HEK293T (cell line): ENCODE results near the gene L3MBTL4.

Experiments
- CTCF ChIA-PET: fragments of 350-600 bp; formaldehyde crosslinking; extraction: SDS; loops from one replicate; lab custom pipeline; 2021; ENCODE audit warnings: antibody characterized with exemption, inconsistent platforms; lab: Yijun Ruan, JAX
- POLR2A ChIA-PET: fragments of 350-600 bp; formaldehyde crosslinking; extraction: SDS; loops from one replicate; lab custom pipeline; 2020; ENCODE audit warnings: antibody characterized with exemption, inconsistent platforms; lab: Yijun Ruan, JAX
- DNase-seq: peaks from one replicate; pipeline ENCODE4 v3.0.0; 2012; ENCODE audit warnings: mixed read lengths; ENCODE audit errors: extremely low spot score
- ARNT ChIP-seq: fragments of 450-650 bp; IDR thresholded peaks from 2 replicates; pipeline ENCODE4 v1.6.1; 2017; ENCODE audit warnings: mild to moderate bottlenecking
- BHLHE40 ChIP-seq: fragments of 450-650 bp; IDR thresholded peaks from 2 replicates; pipeline ENCODE4 v1.6.1; 2016; ENCODE audit warnings: mild to moderate bottlenecking, moderate library complexity, borderline replicate concordance
- CTBP1 ChIP-seq: fragments of 450-650 bp; IDR thresholded peaks from 2 replicates; pipeline ENCODE4 v1.6.1; 2016; ENCODE audit warnings: borderline replicate concordance
- ELF4 ChIP-seq: fragments of 450-650 bp; IDR thresholded peaks from 2 replicates; pipeline ENCODE4 v1.6.1; 2017; ENCODE audit warnings: antibody characterized with exemption
- FOXA1 ChIP-seq: fragments of 450-650 bp; IDR thresholded peaks from 2 replicates; pipeline ENCODE4 v1.6.1; 2016; ENCODE audit warnings: mild to moderate bottlenecking
- FOXK2 ChIP-seq: fragments of 450-650 bp; IDR thresholded peaks from 2 replicates; pipeline ENCODE4 v1.6.1; 2016; ENCODE audit warnings: mild to moderate bottlenecking
- FOXM1 ChIP-seq: fragments of 450-650 bp; IDR thresholded peaks from 2 replicates; pipeline ENCODE4 v1.6.1; 2017; ENCODE audit warnings: mild to moderate bottlenecking, borderline replicate concordance
- HDGF ChIP-seq: fragments of 450-650 bp; IDR thresholded peaks from 2 replicates; pipeline ENCODE4 v1.6.1; 2017; ENCODE audit warnings: antibody characterized with exemption, borderline replicate concordance
- L3MBTL2 ChIP-seq: fragments of 450-650 bp; conservative IDR thresholded peaks from 2 replicates; pipeline ENCODE4 v1.6.1; 2016; ENCODE audit warnings: mild to moderate bottlenecking
- LEF1 ChIP-seq: fragments of 450-650 bp; IDR thresholded peaks from 2 replicates; pipeline ENCODE4 v1.6.1; 2017; ENCODE audit warnings: mild to moderate bottlenecking, borderline replicate concordance
- NFRKB ChIP-seq: fragments of 450-650 bp; IDR thresholded peaks from 2 replicates; pipeline ENCODE4 v1.6.1; 2016; ENCODE audit warnings: mild to moderate bottlenecking, moderate library complexity
- SP1 ChIP-seq: fragments of 450-650 bp; IDR thresholded peaks from 2 replicates; pipeline ENCODE4 v1.6.1; 2017
- SUZ12 ChIP-seq: fragments of 450-650 bp; IDR thresholded peaks from 2 replicates; pipeline ENCODE4 v1.6.1; 2016; ENCODE audit warnings: mild to moderate bottlenecking
- TARDBP ChIP-seq: fragments of 450-650 bp; IDR thresholded peaks from 2 replicates; pipeline ENCODE4 v1.6.1; 2016
- ZNF384 ChIP-seq: fragments of 450-650 bp; IDR thresholded peaks from 2 replicates; pipeline ENCODE4 v1.6.1; 2016
- TF ChIP-seq, protein P1 (sequence below): fragments of 450-650 bp; IDR thresholded peaks from 2 replicates; pipeline ENCODE4 v1.6.1; 2016

L3MBTL4 gene

DNA sequence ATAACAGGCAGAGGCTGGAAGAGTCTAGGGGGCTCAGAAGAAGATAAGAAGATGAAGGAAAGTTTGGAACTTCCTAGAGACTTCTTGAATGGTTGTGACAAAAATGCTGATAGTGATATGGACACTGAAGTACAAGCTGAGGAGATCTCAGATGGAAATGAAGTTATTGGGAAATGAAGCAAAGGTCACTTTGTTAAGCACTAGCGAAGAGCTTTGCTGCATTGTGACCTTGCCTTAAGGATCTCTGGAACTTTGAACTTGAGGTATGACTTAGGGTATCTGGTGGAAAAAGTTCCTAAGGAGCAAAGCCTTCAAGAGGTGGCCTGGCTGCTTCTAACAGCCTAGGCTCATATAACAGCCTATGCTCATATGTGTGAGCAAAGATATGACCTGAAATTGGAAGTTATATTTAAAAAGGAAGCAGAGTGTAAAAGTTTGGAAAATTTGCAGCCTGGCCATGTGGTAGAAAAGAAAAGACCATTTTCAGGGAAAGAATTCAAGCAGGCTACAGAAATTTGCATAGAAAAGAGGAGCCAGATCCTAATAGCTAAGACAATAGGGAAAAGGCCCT, 91.3 kb downstream of the L3MBTL4 start:
- POLR2A ChIA-PET = no interaction called here
- CTCF ChIA-PET = no interaction called here
- TF ChIP-seq FOXM1 (no peak), ELF4 (no peak), SP1 (no peak), NFRKB (no peak), LEF1 (no peak), SUZ12 (no peak), HDGF (no peak), L3MBTL2 (no peak), FOXK2 (no peak), BHLHE40 (no peak), ZNF384 (no peak)
- TF ChIP-seq, protein P1, sequence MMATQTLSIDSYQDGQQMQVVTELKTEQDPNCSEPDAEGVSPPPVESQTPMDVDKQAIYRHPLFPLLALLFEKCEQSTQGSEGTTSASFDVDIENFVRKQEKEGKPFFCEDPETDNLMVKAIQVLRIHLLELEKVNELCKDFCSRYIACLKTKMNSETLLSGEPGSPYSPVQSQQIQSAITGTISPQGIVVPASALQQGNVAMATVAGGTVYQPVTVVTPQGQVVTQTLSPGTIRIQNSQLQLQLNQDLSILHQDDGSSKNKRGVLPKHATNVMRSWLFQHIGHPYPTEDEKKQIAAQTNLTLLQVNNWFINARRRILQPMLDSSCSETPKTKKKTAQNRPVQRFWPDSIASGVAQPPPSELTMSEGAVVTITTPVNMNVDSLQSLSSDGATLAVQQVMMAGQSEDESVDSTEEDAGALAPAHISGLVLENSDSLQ = no peak
- no peak for DNase-seq

DNA sequence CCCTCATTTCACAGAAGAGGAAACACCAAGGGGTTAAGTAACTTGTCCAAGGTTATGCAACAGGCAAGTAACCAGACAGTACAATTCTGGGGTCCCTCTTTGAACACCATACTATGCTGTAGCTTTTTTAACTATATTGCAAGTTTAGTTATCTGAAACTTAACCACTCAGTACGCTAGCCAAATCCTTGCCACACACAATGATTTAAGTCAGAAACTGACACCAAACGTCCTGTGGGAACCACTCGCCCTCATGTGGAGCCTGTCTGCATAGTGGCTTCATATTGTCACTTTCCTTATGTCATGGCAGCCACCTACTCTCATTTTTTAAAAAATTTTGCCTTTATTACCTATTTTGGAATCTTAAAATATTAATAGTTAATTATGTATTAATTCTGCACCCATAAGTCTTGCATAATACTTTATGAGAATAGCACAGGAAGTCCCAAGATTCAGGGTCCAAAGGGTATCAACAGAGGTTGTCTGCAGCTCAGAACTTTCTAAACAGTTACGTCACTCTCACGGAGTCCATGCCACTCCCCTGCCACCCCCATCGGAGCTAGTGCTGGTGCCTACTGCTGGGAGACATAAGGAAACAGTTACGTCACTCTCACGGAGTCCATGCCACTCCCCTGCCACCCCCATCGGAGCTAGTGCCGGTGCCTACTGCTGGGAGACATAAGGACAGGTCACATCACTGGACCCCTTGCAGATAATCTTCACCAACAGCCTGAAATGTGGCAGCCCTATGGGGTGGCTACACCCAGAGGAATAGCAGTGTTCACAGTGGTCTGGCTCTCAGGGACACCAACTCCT, 99.0 kb downstream of the L3MBTL4 start:
- no peak for DNase-seq
- TF ChIP-seq L3MBTL2 = no peak
- no peak for TF ChIP-seq ZNF384
- no peak for TF ChIP-seq SP1
- no peak for TF ChIP-seq ARNT
- TF ChIP-seq BHLHE40 = no peak
- TF ChIP-seq FOXM1 = no peak
- TF ChIP-seq LEF1 = no peak
- TF ChIP-seq HDGF = no peak
- TF ChIP-seq FOXA1 = no peak
- TF ChIP-seq CTBP1 = no peak
- no peak for TF ChIP-seq NFRKB
- TF ChIP-seq, protein P1 = no peak
- TF ChIP-seq FOXK2 = no peak
- no peak for TF ChIP-seq ELF4
- TF ChIP-seq TARDBP = no peak
- no peak for TF ChIP-seq SUZ12
- ChIA-PET POLR2A (no interaction called here), CTCF (no interaction called here)

DNA sequence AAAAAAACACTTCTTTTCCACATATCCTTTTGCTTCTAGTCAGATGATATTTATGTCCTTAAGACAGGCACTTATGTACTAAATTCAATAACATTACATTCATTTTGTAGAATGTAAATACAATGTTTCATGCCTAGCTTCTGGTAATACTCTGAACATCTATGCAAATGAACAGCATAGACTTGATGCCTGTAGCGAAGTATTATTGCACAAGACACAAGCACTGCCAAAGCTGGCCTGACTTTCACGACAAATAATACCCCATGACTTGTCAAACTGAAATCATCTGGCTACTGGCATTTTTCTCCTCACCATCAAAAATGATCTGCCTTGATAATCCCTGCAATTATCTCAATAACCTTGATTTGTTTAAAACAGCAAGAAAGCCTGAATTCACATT, 101.3 kb downstream of the L3MBTL4 start:
- TF ChIP-seq L3MBTL2 (no peak), ELF4 (no peak), ARNT (no peak), NFRKB (no peak), ZNF384 (no peak), CTBP1 (no peak), FOXK2 (no peak), FOXA1 (no peak), SP1 (no peak), HDGF (no peak), BHLHE40 (no peak), TARDBP (no peak), SUZ12 (no peak), LEF1 (no peak), FOXM1 (no peak)
- TF ChIP-seq, protein P1 = no peak
- DNase-seq = no peak
- ChIA-PET CTCF (no interaction called here), POLR2A (no interaction called here)

DNA sequence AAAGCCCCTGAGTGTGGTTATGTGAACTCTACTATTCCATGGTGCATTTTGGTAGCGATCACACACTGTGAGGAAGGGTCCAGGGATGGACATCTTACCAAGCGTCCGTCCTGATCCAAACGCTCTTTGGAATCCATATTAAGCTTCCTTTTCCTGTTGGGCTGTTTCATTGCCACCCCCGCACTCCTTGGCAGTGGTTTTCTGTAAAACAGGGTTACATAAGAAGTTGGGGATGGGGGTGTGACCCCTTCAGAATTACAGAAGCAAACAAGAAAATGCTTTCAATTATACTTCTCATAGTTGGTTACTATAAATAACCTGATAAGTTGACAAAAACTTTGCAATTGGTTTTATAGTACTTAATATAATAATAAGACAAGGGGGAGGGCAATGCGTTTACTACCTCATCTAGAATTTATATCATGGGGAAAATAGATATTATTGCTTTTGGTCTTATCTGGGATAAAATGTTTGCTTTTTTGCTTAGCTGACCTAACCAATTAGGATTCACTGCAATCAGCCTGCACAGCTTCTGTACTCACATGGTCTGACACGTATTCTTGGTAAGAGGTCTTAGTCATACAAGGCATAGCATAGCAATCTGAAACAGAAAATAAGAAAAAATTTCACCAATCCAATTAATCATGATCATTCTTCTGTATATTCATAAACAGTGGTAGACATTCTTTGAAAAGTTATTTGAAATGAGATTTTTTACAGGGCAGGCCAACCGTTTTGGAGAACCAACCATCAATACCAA, 103.1 kb downstream of the L3MBTL4 start:
- no peak for DNase-seq
- CTCF ChIA-PET = no interaction called here
- POLR2A ChIA-PET = no interaction called here
- TF ChIP-seq TARDBP (no peak), LEF1 (no peak), NFRKB (no peak), FOXM1 (no peak), FOXK2 (no peak), SUZ12 (no peak), HDGF (no peak), ARNT (no peak)
- TF ChIP-seq, protein P1 = no peak

DNA sequence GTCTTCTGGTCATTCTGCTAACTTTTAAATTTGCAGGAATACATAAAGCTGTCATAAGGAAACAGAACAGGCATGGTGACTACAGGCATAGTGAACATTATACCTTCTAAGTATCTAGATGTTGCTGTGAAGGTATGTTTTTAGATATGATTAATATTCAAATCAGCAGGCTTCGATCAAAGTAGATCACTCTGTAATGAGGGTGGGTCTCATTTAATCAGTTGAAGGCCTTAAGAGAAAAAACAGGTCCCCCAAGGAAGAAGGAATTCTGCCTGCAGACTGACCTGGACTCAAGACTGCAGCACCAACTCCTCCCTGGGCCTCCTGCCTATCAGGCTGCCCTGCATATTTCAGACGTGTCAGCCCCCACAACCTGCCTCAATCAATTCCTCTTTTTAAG, 104.0 kb downstream of the L3MBTL4 start:
- ChIA-PET POLR2A (no interaction called here), CTCF (no interaction called here)
- DNase-seq = no peak
- TF ChIP-seq HDGF (no peak), FOXK2 (no peak), NFRKB (no peak), LEF1 (no peak), FOXA1 (no peak), ARNT (no peak), CTBP1 (no peak), ZNF384 (no peak), ELF4 (no peak), SP1 (no peak), FOXM1 (no peak), L3MBTL2 (no peak), BHLHE40 (no peak), SUZ12 (no peak), TARDBP (no peak)
- TF ChIP-seq, protein P1 = no peak
